HG03196 (cell line): ENCODE data around the gene OFD1.

Source experiments
- ATAC-seq: cut with Tn5 transposase; IDR thresholded peaks from one replicate; pipeline ENCODE4 v1.9.1; 2021; ENCODE audit not compliant: unreplicated experiment

The OFD1 gene

DNA sequence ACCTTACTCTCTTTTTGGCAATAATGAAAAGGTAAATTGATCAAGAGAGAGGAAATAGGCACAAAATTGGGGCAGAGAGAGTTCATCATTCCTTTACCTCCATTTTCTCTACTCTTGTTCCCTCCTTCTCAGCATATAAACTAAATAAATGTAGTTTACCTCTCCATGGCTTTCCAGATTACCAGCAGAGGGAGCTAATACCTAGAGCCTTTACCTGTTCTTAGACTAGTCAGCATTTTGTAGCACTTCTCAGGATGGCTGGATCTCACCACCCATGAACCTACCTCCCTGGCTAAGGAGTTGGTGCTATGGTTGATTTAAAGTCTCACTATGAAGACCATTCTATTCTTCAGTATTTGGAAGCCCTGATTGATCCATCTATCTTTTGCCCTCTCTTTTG, 15.7 kb downstream of the OFD1 start:
- ATAC-seq = no peak

DNA sequence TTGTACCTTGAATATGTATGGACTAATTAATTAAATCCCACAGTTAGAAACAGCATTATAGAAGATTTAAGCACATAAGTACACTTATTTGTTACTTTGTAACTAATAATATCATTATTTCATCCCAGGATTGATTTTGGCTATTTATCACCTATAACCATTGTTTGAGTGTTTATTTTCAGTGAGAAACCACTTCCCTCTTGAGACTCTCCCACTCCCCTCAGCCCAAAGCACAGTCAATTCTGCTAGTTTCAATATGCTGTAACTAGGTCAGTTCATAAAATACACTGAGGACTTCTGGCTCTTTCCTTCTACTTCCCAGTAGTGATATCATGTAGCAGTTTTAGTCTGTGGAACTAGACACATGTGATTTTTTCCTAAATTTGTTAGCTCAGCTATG, 16.3 kb downstream of the OFD1 start:
- no peak for ATAC-seq

DNA sequence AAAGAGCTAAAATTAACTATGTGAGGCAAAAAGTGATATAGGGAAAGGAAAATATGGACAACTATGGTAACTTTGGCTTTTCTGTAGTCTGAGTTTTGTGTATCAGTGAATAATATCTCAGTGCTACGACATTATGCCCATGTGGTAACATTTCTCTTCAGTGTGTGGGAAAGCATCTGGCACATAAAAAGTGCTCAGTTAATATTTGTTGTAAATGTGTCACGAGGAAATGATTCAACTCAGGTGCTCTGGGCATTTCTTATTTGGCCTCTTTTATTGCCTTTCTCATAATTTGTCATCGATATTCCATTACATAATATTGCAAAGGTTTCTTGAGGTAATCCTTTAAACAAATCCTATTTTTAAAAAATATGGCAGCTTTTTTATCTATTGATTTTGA, 17.6 kb downstream of the OFD1 start:
- ATAC-seq = no peak

- ATAC-seq = peak; percentile 61
Measured at GRCh38 chrX:13752646-13753045, 18.1 kb downstream of the OFD1 start.

DNA sequence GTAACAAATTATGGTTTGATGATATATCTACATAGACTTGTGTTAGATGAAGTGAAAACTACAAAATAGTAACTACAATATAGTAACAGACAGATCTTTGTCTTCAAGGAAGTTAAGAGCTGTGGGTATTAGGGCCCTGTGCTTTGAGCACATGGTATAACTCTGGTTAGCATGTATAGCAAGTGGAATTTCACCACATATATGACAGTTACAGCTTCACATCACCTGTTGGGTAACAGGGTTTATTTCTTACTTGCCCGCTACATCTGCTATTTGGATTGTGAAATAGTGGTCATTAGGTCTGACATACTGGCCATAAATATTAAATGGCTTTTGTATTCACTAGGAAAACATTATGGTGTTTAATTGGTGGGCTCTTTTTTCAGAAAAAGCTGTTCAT, 20.2 kb downstream of the OFD1 start:
- ATAC-seq = no peak

DNA sequence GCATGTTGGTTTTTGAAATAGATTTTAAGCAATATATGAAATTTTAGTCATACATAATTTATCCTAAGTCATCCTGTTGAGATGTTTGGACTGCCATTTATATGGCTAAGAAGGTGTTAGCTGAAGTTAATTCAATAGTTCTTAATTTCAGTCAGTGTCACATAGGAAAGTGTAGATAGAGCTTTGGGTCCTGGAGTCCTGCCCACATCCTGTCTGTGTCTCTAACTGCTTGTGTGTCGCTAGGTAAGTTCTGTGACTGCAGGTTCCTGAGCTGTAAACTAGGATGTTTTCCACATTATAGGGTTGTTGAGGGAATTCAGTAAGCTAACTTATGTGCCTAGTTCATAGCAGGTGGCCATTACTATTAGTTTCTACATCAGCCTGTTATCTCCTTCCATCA, 20.7 kb downstream of the OFD1 start:
- ATAC-seq = no peak

DNA sequence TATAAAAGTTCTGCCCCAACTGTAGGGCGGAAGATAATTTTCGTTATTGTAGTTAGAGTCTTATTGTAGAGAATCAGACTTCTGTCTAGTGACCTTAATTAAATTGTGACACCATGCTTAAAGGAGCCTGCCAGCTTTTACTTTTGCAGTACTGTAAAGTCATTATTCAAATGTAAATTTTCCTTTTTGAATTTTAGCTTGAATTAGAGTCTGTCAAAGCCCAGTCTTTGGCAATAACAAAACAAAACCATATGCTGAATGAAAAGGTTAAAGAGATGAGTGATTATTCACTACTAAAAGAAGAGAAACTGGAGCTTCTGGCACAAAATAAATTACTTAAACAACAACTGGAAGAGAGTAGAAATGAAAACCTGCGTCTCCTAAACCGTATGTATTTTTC, 21.8 kb downstream of the OFD1 start:
- no peak for ATAC-seq

DNA sequence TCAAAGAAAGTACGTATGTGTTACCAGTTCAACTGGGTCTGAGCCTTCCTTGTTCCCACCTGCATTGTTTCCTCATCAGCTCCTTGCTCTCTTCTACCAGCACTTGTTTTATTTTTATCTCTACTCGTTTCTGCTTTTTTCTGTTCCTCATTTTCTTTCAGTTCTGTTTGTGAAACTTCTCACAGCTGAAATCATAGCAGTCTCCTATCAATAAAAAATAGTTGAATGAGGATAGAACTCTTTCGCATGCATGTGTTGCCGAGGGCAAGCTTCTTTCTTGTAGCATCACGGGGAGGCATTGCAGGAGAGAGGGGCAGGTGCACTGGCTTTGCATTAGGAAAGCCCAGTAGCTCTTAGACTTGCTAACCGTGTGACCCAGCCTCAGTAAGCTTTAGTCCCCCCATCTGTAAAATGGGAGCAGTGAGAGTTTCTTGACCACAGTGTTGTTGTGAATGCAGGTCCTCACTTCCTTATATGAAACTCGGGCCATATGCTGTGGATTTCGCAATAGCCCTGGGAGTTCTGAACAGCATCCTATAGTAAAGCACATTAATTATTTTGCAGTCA, 24.7 kb downstream of the OFD1 start:
- peak; percentile 58 for ATAC-seq

GRCh38 chrX:13760426-13760825, 25.9 kb downstream of the OFD1 start:
- ATAC-seq = no peak

DNA sequence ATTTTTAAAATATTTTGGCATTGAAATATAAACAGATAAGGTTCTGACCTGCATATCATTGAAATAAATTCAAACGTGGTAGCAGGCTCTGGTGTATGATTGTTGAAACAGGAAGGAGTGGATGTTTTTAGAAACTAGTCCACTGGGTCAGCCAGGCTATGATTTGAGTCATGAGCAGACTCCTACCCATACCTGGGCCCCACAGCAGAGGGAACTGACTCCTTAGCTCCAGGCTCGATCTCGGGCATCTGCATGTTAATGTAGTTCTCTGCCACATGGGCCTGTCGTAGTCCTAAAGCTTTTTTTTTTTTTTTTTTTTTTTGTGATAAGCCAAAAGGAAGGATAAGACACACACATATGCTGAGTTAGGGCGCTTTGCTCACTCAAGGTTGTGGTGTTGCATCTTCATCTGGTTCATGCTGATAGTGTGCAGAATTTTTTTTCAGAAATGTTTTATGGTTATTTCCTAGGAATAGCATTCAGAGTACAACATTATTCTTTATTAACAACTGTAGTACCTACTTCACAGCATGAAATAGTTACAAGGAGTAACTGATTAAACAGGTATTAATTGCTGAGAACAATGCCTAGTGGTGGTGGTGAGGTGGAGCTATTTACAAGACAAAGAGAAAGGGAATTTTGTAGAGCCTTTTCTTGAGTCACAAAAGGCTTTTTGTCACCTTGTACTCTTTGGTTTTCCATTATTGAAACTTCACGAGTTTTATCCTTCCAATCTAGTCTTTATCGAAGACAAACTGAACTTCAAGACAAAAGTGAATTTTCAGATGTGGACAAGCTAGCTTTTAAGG, 27.3 kb downstream of the OFD1 start:
- ATAC-seq = no peak

- ATAC-seq = no peak
Measured at GRCh38 chrX:13763489-13763888, 28.9 kb downstream of the OFD1 start.

GRCh38 chrX:13764281-13764680, 29.7 kb downstream of the OFD1 start:
- ATAC-seq = no peak

GRCh38 chrX:13764765-13765164, 30.2 kb downstream of the OFD1 start:
- no peak for ATAC-seq

GRCh38 chrX:13768939-13769338, 34.4 kb downstream of the OFD1 start:
- ATAC-seq = no peak

- no peak for ATAC-seq
Measured at GRCh38 chrX:13770013-13770535, 35.5 kb downstream of the OFD1 start.

GRCh38 chrX:13774696-13775095, 40.1 kb downstream of the OFD1 start:
- ATAC-seq = no peak

- no peak for ATAC-seq
Measured at GRCh38 chrX:13775837-13776236, 41.3 kb downstream of the OFD1 start.

- no peak for ATAC-seq
Measured at GRCh38 chrX:13776387-13776786, 41.8 kb downstream of the OFD1 start.

GRCh38 chrX:13778916-13779315, 44.4 kb downstream of the OFD1 start:
- no peak for ATAC-seq

GRCh38 chrX:13780868-13781427, 46.4 kb downstream of the OFD1 start:
- no peak for ATAC-seq

DNA sequence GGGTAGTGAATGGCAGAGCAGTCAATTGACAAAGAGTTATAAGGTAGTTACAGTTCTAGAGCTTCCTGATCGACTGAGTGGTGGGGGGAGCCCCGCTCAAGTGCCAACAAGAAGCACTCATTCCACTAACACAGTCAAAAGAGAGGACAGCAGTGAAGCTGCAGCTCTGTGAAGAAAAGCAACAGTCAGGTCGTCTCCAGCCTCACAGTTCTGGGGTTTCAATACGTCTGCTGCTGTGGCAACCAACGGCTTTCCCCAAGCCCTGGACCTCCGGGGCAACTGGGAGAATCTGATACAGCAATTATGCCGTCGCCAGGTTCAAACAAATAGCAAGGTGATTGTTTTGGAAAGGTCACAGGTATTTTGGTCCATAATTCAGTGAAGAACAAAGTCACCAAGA, 51.5 kb downstream of the OFD1 start:
- ATAC-seq = no peak
